ENCODE results near the gene MARK1.
"Not testable (repeated sequence)": the region's sequence is repeated elsewhere in the genome, so short reads cannot be mapped to it uniquely, and the experiment has no call there.

Gene MARK1

DNA sequence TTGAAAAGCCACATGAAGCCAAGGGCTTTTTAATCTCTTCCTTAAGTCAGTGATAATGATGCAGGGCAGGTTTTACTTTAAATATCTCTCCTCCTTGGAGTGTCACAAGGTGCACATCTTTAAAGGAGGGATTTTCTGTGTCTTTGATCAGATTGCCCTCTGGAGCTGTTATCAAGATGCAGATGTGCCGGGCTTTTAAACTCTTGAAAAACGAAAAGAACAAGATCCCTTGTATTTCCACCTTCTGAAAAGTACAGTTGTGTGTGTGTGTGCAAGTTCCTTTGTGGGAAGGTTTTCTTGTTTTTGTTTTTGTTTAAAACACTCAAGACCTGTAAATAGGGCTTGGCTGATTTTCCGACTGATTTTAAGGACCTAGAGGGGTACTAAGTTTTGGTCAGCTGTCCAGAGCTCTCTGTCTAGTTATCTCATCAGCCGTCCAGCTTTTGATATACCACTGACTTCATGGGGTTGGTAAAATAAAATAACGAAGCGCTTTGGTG is 1.6 kb downstream of the MARK1 start:
- DNase-seq, result no peak

DNA sequence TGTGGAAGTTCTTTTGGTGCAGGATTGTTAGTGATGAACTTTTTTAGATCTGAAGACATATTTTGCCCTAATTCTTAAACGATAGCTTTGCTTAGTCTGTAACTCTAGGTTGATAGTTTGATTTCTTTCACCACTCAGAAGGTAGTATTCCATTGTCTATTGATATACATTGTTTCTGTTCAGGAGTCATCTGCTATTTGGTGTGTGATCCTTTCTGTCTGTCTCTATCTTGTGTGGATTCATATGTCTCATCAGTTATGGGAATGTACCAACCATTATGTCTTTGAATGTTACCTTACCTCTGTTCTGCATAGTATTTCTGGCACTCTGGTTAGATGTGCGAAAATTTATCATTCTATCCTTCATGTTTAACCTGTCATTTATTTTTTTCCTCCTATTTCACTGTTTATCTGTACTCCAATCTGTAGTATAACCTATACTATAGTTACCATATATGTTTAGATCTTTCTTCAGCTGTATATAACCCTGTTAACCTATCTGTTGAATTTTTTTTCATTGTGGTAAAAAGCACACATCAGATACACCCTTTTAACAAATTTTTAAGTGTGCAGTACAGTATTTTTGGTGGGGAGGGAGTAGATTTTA is 5.7 kb downstream of the MARK1 start:
- DNase-seq, result no peak

DNA sequence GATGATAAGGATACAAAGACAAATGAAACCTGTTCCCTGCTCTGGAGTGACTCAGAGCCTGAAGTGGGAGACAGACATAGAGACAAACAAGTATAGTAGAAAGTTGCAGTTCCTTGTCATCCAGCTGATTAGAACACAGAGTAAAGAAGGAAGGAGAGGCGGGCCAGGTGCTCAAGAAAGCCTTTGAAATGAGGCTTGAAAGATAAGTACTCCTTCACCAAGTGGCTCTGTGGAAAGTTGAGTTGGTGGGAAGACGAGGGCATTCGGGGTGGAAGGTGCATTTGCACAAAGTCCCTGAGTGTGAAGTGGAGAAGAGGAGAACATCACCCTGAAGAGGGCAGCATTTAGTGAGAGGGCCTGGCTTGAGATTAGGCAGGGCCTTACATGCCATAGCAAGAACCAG is 17.0 kb downstream of the MARK1 start:
- DNase-seq, result no peak

DNA sequence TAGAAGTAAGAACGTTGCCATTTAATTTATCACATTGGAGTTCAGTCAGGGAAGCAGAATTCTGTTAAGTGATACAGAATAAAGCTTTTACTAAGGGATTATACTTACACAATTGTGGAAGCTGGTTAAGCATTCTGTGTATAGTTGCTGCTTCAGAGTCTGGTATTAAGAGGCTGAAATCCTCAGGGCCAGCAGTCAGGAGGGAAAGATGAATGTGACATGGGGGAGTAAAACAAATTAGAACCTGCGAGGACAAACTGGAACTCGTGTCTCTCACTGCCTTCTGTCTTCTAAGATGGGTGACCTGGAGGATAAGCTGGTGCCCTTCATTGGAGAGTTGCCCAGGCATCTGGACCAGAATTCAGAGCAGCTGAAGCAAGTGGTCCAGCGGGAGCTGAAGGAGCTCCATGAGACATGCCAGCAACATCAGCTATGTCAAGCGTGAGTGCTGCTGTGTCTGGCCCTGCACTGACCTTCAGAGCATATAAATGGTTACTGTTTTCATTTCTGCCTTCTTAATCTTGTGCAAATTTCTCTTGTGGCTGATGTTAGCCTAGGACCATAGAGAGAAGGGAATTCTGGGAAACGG is 23.0 kb downstream of the MARK1 start:
- DNase-seq, result no peak

DNA sequence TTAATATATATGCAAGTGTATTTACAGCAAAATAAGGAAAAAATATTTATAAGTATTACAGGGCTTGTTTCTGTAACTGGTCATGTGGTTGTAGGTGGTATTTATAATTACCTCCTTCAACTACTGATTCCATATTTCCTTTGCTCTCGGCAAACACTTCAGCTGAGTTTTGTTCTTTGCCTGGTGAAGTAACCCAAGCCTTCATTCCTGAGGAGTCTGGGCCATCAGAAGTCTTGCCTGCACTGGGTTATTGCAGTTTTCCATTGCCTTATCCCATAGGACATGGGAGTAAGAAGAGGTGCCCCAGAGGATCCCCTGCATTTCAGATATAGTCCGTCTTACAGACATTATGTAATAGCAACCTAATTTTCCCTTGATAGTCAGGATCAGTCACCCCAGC is 23.8 kb downstream of the MARK1 start:
- DNase-seq, result no peak

DNA sequence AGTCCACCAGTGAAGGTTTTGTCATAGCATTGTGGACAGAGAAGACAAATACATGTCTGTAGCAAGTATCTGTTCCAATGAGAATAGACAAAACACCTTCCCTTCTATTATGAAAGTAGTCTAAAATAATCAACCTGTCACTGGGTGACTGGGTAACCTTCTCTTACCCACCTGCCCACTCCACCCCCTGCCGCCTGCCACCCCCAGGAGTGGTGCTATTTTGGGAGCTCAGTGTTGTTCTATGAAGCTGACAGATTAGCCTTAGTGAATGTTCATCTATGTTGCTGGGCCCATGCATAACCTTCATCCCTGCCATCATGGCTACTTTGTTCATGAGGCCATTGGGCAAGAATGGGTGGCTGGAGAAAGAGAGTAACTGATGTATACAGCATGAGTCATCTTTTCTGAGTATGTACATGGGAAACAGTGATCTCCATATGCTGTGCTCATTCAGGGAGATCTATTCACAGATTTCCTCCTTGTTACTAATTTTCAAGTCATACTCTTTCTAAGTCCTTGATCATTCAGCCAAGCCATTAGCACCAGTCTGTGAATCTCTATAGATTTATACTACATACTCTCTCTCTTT is 24.8 kb downstream of the MARK1 start:
- DNase-seq, result no peak

DNA sequence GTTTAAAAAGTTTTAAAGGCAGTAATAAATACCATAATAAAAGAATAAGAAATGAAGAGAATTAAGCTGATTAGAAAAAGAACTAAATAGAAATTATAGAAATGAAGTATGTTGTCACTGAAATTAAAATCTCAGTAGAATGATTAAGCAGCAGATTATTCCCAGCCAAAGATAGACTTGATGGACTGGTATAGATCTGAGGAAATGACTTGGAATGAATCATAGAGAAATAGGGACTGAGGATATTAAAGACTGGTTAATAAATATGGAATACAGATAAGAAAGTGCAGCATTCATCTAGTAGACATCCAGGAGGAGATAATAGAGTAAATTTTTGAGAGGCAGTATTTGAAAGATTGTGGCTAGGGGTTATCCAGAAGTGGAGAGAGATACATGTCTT is 28.7 kb downstream of the MARK1 start:
- DNase-seq, result no peak

DNA sequence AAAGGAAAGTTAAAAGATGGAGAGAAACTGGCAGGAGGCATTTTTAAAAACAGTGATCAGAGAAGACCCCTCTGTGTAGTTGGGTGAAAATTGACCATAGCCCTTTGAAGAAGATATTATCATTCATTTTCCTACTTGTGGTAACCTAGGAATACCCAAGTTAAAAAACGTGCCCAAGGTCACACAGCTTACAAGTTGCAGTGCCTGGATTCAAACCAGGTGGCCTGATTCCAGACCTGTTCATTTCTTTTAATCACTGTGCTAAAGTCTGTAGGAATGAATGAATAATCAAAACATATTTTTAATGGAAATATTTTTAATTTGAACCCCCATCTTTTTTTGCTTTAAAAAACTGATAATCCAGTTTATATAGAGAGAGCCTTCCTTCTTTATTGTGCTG is 35.6 kb downstream of the MARK1 start:
- DNase-seq, result no peak

DNA sequence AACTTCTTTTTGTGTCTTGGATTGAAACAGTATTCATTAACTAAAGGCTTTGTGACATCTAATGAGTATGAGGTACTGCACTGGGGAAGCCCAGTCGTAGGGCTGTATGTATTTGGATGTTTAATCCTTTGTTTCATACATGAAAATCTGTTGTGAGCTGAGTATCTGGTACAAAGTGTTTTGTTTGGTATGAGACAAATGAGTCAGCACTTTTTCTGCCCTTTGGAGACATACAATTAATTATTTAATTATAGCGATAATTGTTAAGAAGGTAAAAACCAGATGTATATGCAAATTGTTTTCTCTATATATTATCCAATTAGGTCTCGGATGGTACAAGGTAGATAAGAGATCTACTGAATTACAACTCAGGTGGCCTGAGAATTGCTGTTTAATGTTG is 36.3 kb downstream of the MARK1 start:
- no peak for DNase-seq

DNA sequence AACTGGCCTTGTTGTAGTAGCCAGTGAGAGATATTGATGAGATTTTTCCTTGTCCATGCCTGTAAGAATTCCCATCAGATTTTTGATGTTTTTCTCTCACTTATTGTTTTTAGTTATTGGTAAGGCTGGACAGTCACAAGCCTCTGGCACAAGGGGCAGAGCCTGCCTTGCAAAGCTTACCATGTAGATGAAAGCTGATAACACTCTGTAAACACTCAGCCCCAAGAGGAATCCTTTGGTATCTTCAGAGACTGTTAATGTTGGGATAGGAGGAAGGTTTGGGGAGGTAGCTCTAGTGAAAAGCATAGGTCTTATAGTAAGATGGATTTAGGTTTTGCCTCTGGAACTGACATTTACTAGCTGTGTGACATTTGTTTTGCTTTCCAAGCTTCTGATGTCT is 37.7 kb downstream of the MARK1 start:
- DNase-seq, result no peak

DNA sequence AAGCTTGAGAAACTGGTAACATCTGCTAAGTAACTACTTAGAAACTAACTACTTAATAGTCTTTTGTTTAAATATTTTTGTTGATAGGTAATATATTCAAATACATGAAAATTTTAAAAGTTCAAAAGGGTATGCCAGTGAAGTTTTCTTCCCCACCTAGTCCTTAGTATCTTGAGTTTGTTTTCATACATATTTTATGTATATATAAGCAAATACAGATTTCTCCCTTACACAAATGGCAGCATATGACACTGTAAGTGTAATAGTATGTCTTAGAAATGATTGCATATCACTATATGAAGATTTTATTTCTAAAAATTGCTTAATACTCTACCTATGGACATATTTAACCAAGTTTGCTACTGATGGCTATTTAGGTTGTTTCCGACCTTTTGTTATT is 38.9 kb downstream of the MARK1 start:
- no peak for DNase-seq

DNA sequence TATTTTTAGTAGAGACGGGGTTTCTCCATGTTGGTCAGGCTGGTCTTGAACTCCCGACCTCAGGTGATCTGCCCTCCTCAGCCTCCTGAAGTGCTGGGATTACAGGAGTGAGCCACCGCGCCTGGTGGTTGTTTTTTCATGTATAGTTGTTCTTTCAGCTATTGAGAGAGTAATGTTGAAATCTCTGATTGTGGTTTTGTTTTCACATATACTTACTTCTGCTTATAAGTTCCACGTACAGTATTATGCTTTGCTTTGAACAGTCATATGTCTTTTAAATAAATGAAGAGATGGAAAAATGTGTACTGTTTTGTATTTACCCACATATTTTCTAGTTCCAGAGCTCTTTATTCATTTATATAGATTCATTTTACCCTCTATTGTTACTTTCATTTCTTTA is 44.5 kb downstream of the MARK1 start:
- DNase-seq, result no peak

DNA sequence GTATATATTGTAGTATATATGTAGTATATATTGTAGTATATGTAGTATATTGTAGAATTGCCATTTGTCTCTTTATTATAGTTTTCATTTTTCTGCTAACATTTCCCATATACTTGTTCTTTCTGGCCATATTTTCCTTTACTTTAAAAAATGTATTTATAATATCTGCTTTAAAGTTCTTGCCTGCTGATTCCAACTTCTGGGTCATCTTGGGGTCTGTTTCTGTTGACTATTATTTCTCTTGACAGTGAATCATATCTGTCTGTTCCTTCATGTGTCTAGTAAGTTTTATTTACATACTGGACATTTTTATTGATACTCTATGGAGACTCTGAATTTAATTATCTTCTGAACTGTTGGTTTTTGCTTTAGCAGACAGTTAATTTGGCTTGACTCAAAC is 45.9 kb downstream of the MARK1 start:
- DNase-seq, result no peak

DNA sequence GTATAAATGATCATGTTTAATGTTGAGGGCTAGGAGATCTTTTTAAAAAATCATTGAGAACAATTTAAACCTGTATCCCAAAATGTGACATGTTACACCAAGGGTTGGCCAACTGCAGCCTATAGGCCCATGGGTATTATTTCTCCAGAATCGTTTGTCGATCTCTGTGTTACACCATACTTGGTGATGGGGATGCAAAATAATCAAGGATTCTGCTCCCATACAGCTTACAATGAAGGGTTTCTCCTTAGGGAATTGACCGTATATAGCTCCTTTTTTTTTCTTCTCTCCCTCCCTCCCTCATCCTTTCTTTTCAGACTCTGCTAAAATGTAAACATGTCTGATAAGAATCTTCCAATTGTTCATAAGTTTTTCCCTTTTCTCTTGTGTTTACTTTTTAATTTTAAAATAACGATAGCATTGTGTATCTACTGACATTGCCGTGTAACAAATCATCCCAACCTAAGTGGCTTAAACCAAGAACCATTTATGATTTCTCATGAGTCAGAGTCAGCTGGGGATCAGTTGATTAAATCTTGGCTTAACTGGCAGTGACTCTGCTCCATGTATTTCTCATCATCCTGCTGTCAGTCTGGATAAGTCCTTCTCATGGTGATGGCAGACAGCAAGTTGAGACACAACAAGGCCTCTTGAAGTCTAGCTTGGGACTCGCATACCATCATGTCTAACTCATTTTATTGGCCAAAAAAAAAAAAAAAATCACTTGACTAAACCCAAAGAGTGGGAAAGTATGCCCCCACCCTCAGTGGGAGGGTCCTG is 48.0 kb downstream of the MARK1 start:
- no peak for DNase-seq

DNA sequence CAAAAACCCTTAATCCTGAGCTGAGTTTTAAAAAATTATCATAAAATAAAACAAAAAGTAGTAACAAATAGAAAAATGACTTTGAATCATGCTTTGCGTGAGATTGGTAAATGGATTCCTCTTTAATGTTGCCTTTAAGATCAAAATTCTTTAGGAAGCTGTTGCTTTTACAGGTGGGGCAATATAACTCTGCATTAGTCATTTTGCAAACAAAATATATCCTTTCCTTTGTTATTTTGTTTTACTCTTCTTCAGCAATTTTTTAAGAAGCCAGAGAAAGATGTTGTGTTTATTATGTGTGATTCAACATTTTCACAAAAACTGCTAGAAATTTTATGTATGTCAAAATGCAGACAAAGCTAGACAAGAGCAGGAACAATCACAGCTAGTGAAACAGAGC is 50.0 kb downstream of the MARK1 start:
- no peak for DNase-seq

DNA sequence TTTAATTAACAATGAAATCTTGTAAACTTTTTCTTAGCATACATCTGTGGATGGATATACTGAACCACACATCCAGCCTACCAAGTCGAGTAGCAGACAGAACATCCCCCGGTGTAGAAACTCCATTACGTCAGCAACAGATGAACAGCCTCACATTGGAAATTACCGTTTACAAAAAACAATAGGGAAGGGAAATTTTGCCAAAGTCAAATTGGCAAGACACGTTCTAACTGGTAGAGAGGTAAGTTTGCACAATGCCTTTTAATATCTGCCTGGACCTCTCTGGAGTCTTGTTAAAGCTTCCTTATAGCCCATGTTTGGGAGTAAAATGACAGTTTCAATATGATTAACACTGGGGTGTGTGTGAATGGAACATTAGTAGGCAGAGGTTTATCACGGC is 51.4 kb downstream of the MARK1 start:
- no peak for DNase-seq

DNA sequence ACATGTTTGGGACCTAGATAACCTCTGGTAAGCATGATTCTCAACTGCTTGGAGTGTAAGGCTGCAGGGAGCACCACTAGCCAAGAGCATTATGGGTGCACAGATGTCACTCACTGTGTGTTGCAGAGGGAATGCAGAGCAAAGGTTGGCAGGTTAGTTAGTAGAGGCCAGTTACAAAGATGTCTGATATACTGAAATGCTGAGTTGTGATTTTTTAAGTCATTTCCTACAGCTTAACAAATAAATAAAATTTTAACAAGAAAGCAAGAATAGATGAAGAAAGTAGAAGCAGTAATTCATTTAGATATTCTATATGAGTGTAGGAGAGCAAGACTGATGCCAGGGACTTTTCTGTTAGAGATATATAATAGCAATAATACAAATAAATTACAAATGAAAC is 64.8 kb downstream of the MARK1 start:
- no peak for DNase-seq

DNA sequence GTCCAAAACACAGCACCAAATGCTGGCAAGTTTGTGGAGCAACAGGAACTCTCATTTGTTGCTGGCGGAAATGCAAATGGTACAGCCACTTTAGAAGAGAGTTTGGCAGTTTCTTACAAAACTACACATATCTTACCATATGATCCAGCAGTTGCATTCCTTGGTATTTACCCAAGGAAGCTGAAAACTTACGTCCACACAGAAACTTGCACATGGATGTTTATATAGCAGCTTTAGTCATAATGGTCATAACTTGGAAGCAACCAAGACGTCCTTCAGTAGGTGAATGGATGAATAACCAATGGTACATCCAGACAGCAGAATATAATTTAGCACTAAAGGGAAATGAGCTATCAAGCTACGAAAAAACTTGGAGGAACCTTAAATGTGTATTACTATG is 66.4 kb downstream of the MARK1 start:
- no peak for DNase-seq

DNA sequence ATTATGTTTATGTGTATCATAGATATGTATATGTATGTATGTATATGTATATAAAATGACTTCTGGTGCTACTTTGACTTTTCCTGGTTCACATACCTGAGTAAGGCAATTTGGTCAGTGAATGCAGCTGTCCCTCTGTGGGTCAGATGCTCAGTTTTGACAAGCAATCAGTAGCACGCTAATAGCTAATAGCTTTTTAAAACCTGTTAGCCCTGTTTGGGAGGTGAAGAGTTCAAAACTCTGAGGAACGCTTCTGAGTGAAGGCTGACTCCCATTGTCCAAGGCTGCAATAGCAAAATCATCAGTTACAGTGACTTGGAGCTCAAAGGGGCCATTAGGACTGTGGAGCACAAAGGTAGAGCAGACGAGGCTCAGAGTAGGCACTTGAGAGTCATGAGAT is 67.2 kb downstream of the MARK1 start:
- no peak for DNase-seq

DNA sequence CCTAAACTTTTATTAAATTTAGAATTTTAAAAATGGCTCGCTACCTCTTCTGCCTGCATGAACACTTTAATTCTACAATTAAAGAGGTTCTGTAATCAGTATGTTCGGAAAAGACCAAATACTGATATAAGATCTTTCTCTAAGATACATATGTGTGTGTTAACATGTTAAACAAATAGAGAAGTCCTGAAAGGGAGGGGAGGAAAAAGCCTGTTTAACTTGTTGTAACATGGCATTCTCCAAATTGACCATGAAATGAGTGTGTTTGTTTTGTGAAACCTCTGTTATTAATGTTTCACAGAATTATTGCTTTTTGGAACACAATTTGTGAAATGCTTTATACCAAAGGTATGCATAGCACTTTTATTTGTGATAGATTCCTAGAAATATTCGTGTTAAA is 77.0 kb downstream of the MARK1 start:
- no peak for DNase-seq

DNA sequence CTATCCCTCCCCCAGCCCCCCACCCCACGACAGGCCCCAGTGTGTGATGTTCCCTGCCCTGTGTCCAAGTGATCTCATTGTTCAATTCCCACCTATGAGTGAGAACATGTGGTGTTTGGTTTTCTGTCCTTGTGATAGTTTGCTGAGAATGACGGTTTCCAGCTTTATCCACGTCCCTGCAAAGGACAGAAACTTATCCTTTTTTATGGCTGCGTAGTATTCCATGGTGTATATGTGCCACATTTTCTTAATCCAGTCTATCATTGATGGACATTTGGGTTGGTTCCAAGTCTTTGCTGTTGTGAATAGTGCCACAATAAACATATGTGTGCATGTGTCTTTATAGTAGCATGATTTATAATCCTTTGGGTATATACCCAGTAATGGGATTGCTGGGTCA is 77.7 kb downstream of the MARK1 start:
- not testable (repeated sequence) for DNase-seq

DNA sequence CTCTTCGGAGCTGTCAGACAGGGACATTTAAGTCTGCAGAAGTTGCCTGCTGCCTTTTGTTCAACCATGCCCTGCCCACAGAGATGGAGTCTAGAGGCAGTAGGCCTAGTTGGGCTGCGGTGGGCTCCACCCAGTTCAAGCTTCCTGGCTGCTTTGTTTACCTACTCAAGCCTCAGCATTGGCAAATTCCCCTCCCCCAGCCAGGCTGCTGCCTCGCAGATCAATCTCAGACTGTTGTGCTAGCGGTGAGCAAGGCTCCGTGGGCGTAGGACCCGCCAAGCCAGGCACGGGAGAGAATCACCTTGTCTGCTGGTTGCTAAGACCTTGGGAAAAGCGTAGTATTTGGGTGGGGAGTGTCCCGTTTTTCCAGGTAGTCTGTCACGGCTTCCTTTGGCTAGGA is 83.2 kb downstream of the MARK1 start:
- DNase-seq, result not testable (repeated sequence)

DNA sequence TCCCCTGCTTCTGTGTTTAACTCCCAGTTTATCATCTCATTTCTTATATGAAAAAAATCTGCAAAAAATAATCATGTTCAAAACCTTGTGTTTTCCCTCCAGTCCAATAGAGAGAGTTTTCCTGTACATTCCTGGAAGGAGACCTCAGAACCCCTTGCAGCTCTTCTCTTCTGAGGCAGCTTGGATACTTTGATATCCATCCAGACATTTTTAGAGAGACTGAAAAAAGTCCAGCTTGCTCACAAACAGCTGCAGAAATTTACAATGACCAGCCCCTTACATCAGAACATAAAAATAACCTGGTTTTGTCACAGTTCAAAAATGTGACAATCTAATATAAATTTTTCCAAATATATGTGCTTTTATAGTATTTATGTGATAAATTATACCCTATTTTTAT is 88.9 kb downstream of the MARK1 start:
- DNase-seq, result no peak

DNA sequence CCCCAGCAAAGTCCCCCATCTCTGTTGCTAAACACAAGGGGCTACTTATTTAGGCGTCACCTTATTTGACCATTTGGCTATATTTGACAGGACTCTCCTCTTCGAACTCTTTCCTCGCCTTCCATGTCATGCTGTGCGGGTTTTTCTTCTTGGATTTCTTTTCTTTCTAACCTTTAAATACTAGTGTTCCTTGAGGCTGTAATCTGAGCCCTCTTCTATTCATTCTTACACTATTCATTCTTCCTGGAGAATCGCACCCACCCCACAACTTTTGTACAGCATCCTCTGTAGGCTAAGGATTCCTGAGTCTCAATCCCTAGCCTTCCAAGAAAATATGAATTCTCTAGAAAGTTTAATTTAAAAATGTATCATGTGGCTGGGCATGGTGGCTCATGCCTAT is 100.5 kb downstream of the MARK1 start:
- DNase-seq, result no peak

Measured in T-helper 9 cell (primary cell).